Measurements from ENCODE around the gene PLCH2.

Gene PLCH2

GRCh38 chr1:2501041-2501819 is 25.1 kb downstream of the PLCH2 start:
- no peaks in the 10 kb centered on the region for H3F3A ChIP-seq (ENCODE audit: insufficient read depth, low read length)
- peaks cover 4% of the 10 kb centered on the region for H3K4me1 ChIP-seq (ENCODE audit: insufficient read depth, low read length, severe bottlenecking)
- H3K9ac ChIP-seq (ENCODE audit: low read length): no peak overlapping the region
- no peak overlapping the region for H3K4me2 ChIP-seq (ENCODE audit: low read length)
- H3K36me3 ChIP-seq (ENCODE audit: insufficient read depth, low read length): no peaks in the 10 kb centered on the region
- H2AFZ ChIP-seq (ENCODE audit: low read length): no peak overlapping the region
- no peaks in the 10 kb centered on the region for H4K20me1 ChIP-seq (ENCODE audit: insufficient read depth, low read length)
- H3K9me3 ChIP-seq (ENCODE audit: low read length): no peaks in the 10 kb centered on the region
- no peak overlapping the region for H3K4me3 ChIP-seq (ENCODE audit: low read depth, low read length, poor library complexity, severe bottlenecking)
- no peaks in the 10 kb centered on the region for H3K9me2 ChIP-seq (ENCODE audit: low read depth, low read length)
- no peak overlapping the region for H3K27ac ChIP-seq (ENCODE audit: low read depth, low read length, poor library complexity, severe bottlenecking)
- TF ChIP-seq CTCF (IDR thresholded peaks at IDR 0.05; ENCODE audit: low read length) (no peak), EZH2 (IDR thresholded peaks at IDR 0.05; ENCODE audit: borderline replicate concordance, low read length) (no peak)
- H3K79me2 ChIP-seq (ENCODE audit: insufficient read depth, low read length): no peaks in the 10 kb centered on the region
- peaks cover 12% of the 10 kb centered on the region; the same call in 1 of the 2 replicates for H3K27me3 ChIP-seq (ENCODE audit: insufficient read depth, low read length)

GRCh38 chr1:2501820-2502119 is 25.7 kb downstream of the PLCH2 start:
- no peak overlapping the region for H3K4me2 ChIP-seq (ENCODE audit: low read length)
- no peaks in the 10 kb centered on the region for H3K4me1 ChIP-seq (ENCODE audit: insufficient read depth, low read length, severe bottlenecking)
- no peak overlapping the region for H3K9ac ChIP-seq (ENCODE audit: low read length)

GRCh38 chr1:2502210-2502609 is 26.1 kb downstream of the PLCH2 start:
- Histone ChIP-seq H3K9me3 (ENCODE audit: low read length) (no peaks in the 10 kb centered on the region), H3K9ac (ENCODE audit: low read length) (no peak overlapping the region), H4K20me1 (ENCODE audit: insufficient read depth, low read length) (no peaks in the 10 kb centered on the region), H3K36me3 (ENCODE audit: insufficient read depth, low read length) (no peaks in the 10 kb centered on the region), H3K79me2 (ENCODE audit: insufficient read depth, low read length) (no peaks in the 10 kb centered on the region), H3F3A (ENCODE audit: insufficient read depth, low read length) (no peaks in the 10 kb centered on the region), H3K9me2 (ENCODE audit: low read depth, low read length) (no peaks in the 10 kb centered on the region), H2AFZ (ENCODE audit: low read length) (no peak overlapping the region), H3K4me2 (ENCODE audit: low read length) (no peak overlapping the region), H3K27ac (ENCODE audit: low read depth, low read length, poor library complexity, severe bottlenecking) (no peak overlapping the region), H3K4me3 (ENCODE audit: low read depth, low read length, poor library complexity, severe bottlenecking) (no peak overlapping the region), H3K4me1 (ENCODE audit: insufficient read depth, low read length, severe bottlenecking) (no peaks in the 10 kb centered on the region), H3K27me3 (ENCODE audit: insufficient read depth, low read length) (peaks cover 8% of the 10 kb centered on the region; the same call in 1 of the 2 replicates)
- TF ChIP-seq EZH2 (IDR thresholded peaks at IDR 0.05; ENCODE audit: borderline replicate concordance, low read length) (no peak), CTCF (IDR thresholded peaks at IDR 0.05; ENCODE audit: low read length) (no peak)

More at GRCh38 chr1:2501820-2502119, 25.7 kb downstream of the PLCH2 start:
- Histone ChIP-seq H4K20me1 (ENCODE audit: insufficient read depth, low read length) (no peaks in the 10 kb centered on the region), H2AFZ (ENCODE audit: low read length) (no peak overlapping the region), H3K27me3 (ENCODE audit: insufficient read depth, low read length) (peaks cover 12% of the 10 kb centered on the region; the same call in 1 of the 2 replicates), H3F3A (ENCODE audit: insufficient read depth, low read length) (no peaks in the 10 kb centered on the region), H3K4me3 (ENCODE audit: low read depth, low read length, poor library complexity, severe bottlenecking) (no peak overlapping the region), H3K27ac (ENCODE audit: low read depth, low read length, poor library complexity, severe bottlenecking) (no peak overlapping the region), H3K9me3 (ENCODE audit: low read length) (no peaks in the 10 kb centered on the region), H3K36me3 (ENCODE audit: insufficient read depth, low read length) (no peaks in the 10 kb centered on the region), H3K9me2 (ENCODE audit: low read depth, low read length) (no peaks in the 10 kb centered on the region), H3K79me2 (ENCODE audit: insufficient read depth, low read length) (no peaks in the 10 kb centered on the region)
- TF ChIP-seq CTCF (IDR thresholded peaks at IDR 0.05; ENCODE audit: low read length): no peak
- TF ChIP-seq EZH2 (IDR thresholded peaks at IDR 0.05; ENCODE audit: borderline replicate concordance, low read length): no peak
